ENCODE measurements around the gene MYH14. TPM values are rescaled to one million over a fixed set of nuclear protein-coding genes. Genes with fewer than 3 reads are reported as not detected.
A peak's percentile ranks its signal among the peaks of the same experiment; 100 is the strongest.
"Not testable (repeated sequence)": the region's sequence is repeated elsewhere in the genome, so short reads cannot be mapped to it uniquely, and the experiment has no call there.

MYH14 gene
- total and polyA plus RNA-seq, 9 donors, result 11.3 to 49.7 (median 32.9) TPM

- Histone ChIP-seq H3K4me1 (ENCODE audit: control insufficient read depth, insufficient read depth, low read length) (no peaks in the 10 kb centered on the region), H3K36me3 (ENCODE audit: control insufficient read depth, insufficient read depth, low read length) (peaks cover 25% of the 10 kb centered on the region), H3K27me3 (ENCODE audit: control insufficient read depth, insufficient read depth, low read length) (no peaks in the 10 kb centered on the region), H3K9me3 (replicated peaks; ENCODE audit: control insufficient read depth, low read depth, low read length) (peaks cover 8% of the 10 kb centered on the region), H3K27ac (ENCODE audit: low read length) (no peak overlapping the region), H3K4me3 (ENCODE audit: low read length) (no peak overlapping the region)
- WGBS (ENCODE audit: insufficient coverage), result 70% methylated on average over 5 of the region's 7 CpGs
- DNase-seq, result no peak
These were observed 17.7 kb downstream of the MYH14 start for GRCh38 chr19:50221087-50221486.

- Histone ChIP-seq H3K4me3 (ENCODE audit: low read length) (no peak overlapping the region), H3K27me3 (ENCODE audit: control insufficient read depth, insufficient read depth, low read length) (no peaks in the 10 kb centered on the region), H3K9me3 (replicated peaks; ENCODE audit: control insufficient read depth, low read depth, low read length) (peaks cover 8% of the 10 kb centered on the region), H3K36me3 (ENCODE audit: control insufficient read depth, insufficient read depth, low read length) (peaks cover 22% of the 10 kb centered on the region), H3K4me1 (ENCODE audit: control insufficient read depth, insufficient read depth, low read length) (peaks cover 4% of the 10 kb centered on the region), H3K27ac (ENCODE audit: low read length) (no peak overlapping the region)
- no peak for DNase-seq
- WGBS (ENCODE audit: insufficient coverage), result 81% methylated on average over 12 of the region's 19 CpGs
These were observed 19.4 kb downstream of the MYH14 start for GRCh38 chr19:50222691-50223438.

GRCh38 chr19:50223439-50223716 lies 20.0 kb downstream of the MYH14 start:
- H3K4me1 ChIP-seq (ENCODE audit: control insufficient read depth, insufficient read depth, low read length), result peaks cover 5% of the 10 kb centered on the region
- no peaks in the 10 kb centered on the region for H3K27me3 ChIP-seq (ENCODE audit: control insufficient read depth, insufficient read depth, low read length)
- peaks cover 22% of the 10 kb centered on the region for H3K36me3 ChIP-seq (ENCODE audit: control insufficient read depth, insufficient read depth, low read length)
- WGBS (ENCODE audit: insufficient coverage), result no CpG with 5 or more reads among the region's 3 CpGs
- no peak overlapping the region for H3K4me3 ChIP-seq (ENCODE audit: low read length)
- H3K9me3 ChIP-seq (replicated peaks; ENCODE audit: control insufficient read depth, low read depth, low read length), result peaks cover 8% of the 10 kb centered on the region
- no peak for DNase-seq
- H3K27ac ChIP-seq (ENCODE audit: low read length), result no peak overlapping the region

DNA sequence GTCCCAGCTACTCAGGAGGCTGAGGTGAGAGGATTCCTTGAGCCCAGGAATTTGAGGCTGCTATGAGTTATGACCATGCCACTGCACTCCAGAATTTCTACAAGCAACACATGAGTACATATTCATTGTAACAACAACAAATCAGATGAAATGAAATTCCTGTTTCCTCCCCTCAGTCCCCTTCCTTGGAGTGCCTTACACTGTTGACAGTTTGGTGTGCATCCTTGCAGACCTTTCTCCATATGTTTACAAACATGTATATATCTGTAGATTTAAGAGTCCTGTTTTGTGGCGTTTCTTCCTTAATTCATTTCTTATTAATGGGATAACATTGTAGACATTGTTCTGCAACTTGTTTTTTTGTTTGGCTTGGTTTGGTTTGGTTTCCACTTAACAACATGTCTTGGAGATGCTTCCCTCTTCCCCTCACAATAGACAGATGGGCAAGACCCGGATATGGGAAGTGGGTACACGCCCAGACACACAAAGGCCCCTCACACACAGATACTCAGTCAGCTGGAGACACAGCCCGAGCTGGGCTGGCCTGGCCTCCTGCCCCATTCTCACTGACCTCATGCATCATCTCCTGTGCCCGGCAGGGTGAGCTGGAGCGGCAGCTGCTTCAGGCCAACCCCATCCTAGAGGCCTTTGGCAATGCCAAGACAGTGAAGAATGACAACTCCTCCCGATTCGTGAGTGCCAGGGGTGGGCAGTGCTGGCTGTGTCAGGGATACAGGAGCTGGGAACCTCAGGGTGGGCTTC lies 21.7 kb downstream of the MYH14 start:
- no peak overlapping the region for H3K27ac ChIP-seq (ENCODE audit: low read length)
- peaks cover 9% of the 10 kb centered on the region for H3K4me1 ChIP-seq (ENCODE audit: control insufficient read depth, insufficient read depth, low read length)
- peaks cover 8% of the 10 kb centered on the region for H3K9me3 ChIP-seq (replicated peaks; ENCODE audit: control insufficient read depth, low read depth, low read length)
- 67% methylated on average over 7 of the region's 8 CpGs for WGBS (ENCODE audit: insufficient coverage)
- H3K27me3 ChIP-seq (ENCODE audit: control insufficient read depth, insufficient read depth, low read length), result no peaks in the 10 kb centered on the region
- DNase-seq, result peak; percentile 33
- peaks cover 20% of the 10 kb centered on the region for H3K36me3 ChIP-seq (ENCODE audit: control insufficient read depth, insufficient read depth, low read length)
- no peak overlapping the region for H3K4me3 ChIP-seq (ENCODE audit: low read length)

- Histone ChIP-seq H3K4me1 (ENCODE audit: control insufficient read depth, insufficient read depth, low read length) (peaks cover 9% of the 10 kb centered on the region), H3K27ac (ENCODE audit: low read length) (no peak overlapping the region), H3K36me3 (ENCODE audit: control insufficient read depth, insufficient read depth, low read length) (peaks cover 20% of the 10 kb centered on the region), H3K27me3 (ENCODE audit: control insufficient read depth, insufficient read depth, low read length) (peaks cover 4% of the 10 kb centered on the region), H3K9me3 (replicated peaks; ENCODE audit: control insufficient read depth, low read depth, low read length) (peaks cover 8% of the 10 kb centered on the region), H3K4me3 (ENCODE audit: low read length) (no peak overlapping the region)
- 66% methylated on average over 5 of the region's 7 CpGs for WGBS (ENCODE audit: insufficient coverage)
- no peak for DNase-seq
These were observed 23.1 kb downstream of the MYH14 start for GRCh38 chr19:50226536-50226935.

DNA sequence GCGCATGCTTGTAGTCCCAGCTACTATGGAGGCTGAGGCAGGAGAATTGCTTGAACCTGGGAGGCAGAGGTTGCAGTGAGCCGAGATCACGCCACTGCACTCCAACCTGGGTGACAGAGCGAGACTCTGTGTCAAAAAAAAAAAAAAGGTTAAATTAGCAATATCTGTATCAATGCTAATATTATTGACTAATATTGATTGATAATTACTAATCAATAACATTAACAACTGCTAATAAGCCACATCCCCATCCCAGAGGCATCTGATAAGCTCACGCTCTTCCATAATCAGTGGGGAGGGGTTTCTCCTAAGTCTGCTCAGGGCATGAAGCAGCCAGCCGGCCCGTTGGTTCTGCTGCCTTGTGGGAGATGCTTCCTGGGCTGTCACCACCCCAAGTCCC lies 24.7 kb downstream of the MYH14 start:
- H3K27me3 ChIP-seq (ENCODE audit: control insufficient read depth, insufficient read depth, low read length); H3K9me3 ChIP-seq (replicated peaks; ENCODE audit: control insufficient read depth, low read depth, low read length); H3K4me1 ChIP-seq (ENCODE audit: control insufficient read depth, insufficient read depth, low read length); DNase-seq; H3K27ac ChIP-seq (ENCODE audit: low read length); H3K4me3 ChIP-seq (ENCODE audit: low read length): not testable (repeated sequence)
- H3K36me3 ChIP-seq (ENCODE audit: control insufficient read depth, insufficient read depth, low read length), result peaks cover 17% of the 10 kb centered on the region
- 0% methylated on average over 1 of the region's 7 CpGs for WGBS (ENCODE audit: insufficient coverage)

DNA sequence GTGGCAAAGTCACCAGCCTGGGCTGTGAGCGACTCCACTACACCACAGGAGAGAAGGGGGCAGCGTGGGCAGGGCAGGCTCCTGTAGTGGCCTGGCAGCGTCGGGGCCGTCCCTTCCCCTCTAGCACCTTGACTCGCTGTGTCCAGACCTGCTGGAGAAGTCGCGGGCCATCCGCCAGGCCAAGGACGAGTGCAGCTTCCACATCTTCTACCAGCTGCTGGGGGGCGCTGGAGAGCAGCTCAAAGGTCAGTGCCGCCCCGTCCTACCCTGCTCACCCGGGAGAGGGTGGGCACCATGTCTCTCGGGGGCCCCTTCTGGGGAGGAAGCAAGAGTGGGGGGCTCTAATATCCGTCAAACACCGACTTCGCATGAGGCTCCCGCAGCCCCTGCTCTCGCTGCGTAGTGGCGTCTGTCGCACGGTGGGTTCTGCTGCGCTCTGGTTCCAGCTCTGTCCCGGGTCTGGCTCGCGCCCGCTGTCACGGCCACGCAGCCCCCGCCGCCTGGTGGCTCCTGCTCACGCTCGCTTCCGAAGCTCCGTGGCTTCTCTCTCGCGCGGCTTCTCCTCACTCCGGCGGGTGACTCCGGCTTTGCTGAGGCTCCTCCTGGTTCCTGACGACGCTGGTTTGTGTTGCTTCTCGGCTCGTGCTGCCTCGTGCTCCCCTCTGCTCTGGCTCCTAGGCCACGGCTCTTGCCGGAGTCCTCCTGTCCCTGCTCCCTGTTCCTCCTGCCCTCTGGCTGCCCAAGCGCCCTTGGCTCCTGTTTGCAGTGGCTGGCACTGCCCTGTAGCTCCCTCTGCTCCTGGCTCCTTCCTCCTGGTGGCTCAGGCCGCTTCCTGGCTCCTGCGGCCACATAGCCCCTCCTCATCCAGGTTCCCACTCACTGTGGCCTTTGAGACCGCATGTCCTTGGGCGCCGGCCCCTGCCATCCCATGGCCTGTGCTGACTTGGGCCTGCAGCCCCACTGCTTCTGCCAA lies 27.2 kb downstream of the MYH14 start:
- H3K27ac ChIP-seq (ENCODE audit: low read length), result no peak overlapping the region
- H3K4me1 ChIP-seq (ENCODE audit: control insufficient read depth, insufficient read depth, low read length), result peaks cover 30% of the 10 kb centered on the region
- no peak overlapping the region for H3K4me3 ChIP-seq (ENCODE audit: low read length)
- H3K36me3 ChIP-seq (ENCODE audit: control insufficient read depth, insufficient read depth, low read length), result no peaks in the 10 kb centered on the region
- H3K9me3 ChIP-seq (replicated peaks; ENCODE audit: control insufficient read depth, low read depth, low read length), result no peaks in the 10 kb centered on the region
- H3K27me3 ChIP-seq (ENCODE audit: control insufficient read depth, insufficient read depth, low read length), result peaks cover 4% of the 10 kb centered on the region
- no peak for DNase-seq
- WGBS (ENCODE audit: insufficient coverage), result 65% methylated on average over 49 of the region's 56 CpGs

- H3K9me3 ChIP-seq (replicated peaks; ENCODE audit: control insufficient read depth, low read depth, low read length); H3K27ac ChIP-seq (ENCODE audit: low read length); DNase-seq; H3K27me3 ChIP-seq (ENCODE audit: control insufficient read depth, insufficient read depth, low read length); H3K4me3 ChIP-seq (ENCODE audit: low read length); H3K36me3 ChIP-seq (ENCODE audit: control insufficient read depth, insufficient read depth, low read length): not testable (repeated sequence)
- H3K4me1 ChIP-seq (ENCODE audit: control insufficient read depth, insufficient read depth, low read length), result peaks cover 31% of the 10 kb centered on the region
- WGBS (ENCODE audit: insufficient coverage), result no CpG with 5 or more reads among the region's 3 CpGs
These were observed 28.0 kb downstream of the MYH14 start for GRCh38 chr19:50231417-50231816.

DNA sequence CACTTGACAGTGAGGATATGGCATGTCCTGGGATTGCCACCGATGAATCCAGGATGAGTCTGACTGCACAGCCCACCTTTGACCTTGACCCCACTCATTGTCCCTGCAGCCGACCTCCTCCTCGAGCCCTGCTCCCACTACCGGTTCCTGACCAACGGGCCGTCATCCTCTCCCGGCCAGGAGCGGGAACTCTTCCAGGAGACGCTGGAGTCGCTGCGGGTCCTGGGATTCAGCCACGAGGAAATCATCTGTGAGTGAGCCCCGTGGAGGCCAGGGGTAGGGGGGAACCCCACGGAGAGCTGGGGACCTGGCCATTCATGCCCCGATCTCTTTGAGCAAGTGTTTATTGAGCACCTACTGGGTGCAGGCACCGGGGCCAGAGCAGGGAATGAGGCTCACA lies 28.4 kb downstream of the MYH14 start:
- Histone ChIP-seq H3K36me3 (ENCODE audit: control insufficient read depth, insufficient read depth, low read length) (no peaks in the 10 kb centered on the region), H3K27ac (ENCODE audit: low read length) (no peak overlapping the region), H3K4me1 (ENCODE audit: control insufficient read depth, insufficient read depth, low read length) (peaks cover 31% of the 10 kb centered on the region), H3K4me3 (ENCODE audit: low read length) (no peak overlapping the region), H3K27me3 (ENCODE audit: control insufficient read depth, insufficient read depth, low read length) (peaks cover 4% of the 10 kb centered on the region), H3K9me3 (replicated peaks; ENCODE audit: control insufficient read depth, low read depth, low read length) (no peaks in the 10 kb centered on the region)
- 63% methylated on average over 11 of the region's 16 CpGs for WGBS (ENCODE audit: insufficient coverage)
- no peak for DNase-seq

DNA sequence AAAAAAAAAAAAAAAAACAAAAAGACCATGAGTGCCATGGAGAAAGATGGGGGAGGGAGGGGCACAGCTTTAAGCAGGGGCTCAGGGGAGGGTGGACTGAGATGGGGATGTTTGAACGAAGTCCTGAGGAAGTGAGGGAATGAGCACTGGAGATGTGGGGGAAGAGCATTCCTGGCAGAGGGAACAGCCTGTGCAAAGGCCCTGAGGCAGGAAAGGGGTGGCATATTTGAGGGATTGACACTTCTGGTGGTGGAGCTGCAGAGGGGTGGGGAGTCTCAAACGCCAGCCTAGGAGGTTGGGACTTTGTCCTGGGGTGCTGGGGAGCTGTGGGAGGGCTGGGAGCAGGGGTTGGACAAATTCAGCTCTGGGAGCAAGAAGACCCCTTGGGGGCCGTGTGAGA lies 29.2 kb downstream of the MYH14 start:
- Histone ChIP-seq H3K9me3 (replicated peaks; ENCODE audit: control insufficient read depth, low read depth, low read length) (no peaks in the 10 kb centered on the region), H3K36me3 (ENCODE audit: control insufficient read depth, insufficient read depth, low read length) (no peaks in the 10 kb centered on the region), H3K27ac (ENCODE audit: low read length) (no peak overlapping the region), H3K4me3 (ENCODE audit: low read length) (no peak overlapping the region), H3K4me1 (ENCODE audit: control insufficient read depth, insufficient read depth, low read length) (peaks cover 31% of the 10 kb centered on the region), H3K27me3 (ENCODE audit: control insufficient read depth, insufficient read depth, low read length) (peaks cover 4% of the 10 kb centered on the region)
- WGBS (ENCODE audit: insufficient coverage), result 89% methylated on average over 3 of the region's 3 CpGs
- no peak for DNase-seq
